Lower leg skin (tissue), 3 donors: ENCODE results near the gene ODC1.

Experiments used
- CTCF ChIP-seq, 3 donors: fragments of 450-650 bp; IDR thresholded peaks; one replicate each; pipeline ENCODE4 v1.5.1; 2016; ENCODE audit warnings: antibody characterized with exemption in 3 of 3, mild to moderate bottlenecking in 3 of 3, moderate library complexity in 2 of 3
- POLR2A ChIP-seq, 2 donors: fragments of 450-650 bp; IDR thresholded peaks; one replicate each; pipeline ENCODE4 v1.6.1; 2016 to 2017; ENCODE audit warnings: antibody characterized with exemption in 2 of 2, mild to moderate bottlenecking in 1 of 2, moderate library complexity in 1 of 2

- TF ChIP-seq CTCF (IDR thresholded peaks at IDR 0.05): no peak
- TF ChIP-seq POLR2A (IDR thresholded peaks at IDR 0.05): no peak
These were observed 27.1 kb upstream of the ODC1 start for GRCh38 chr2:10475221-10475722.
